Adrenal gland (tissue), 12 donors: Measurements from ENCODE around the gene GAB4. TPM values are rescaled to one million over a fixed set of nuclear protein-coding genes. Genes with fewer than 3 reads are reported as not detected.
"Not testable (repeated sequence)": the region's sequence is repeated elsewhere in the genome, so short reads cannot be mapped to it uniquely, and the experiment has no call there.

ENCODE experiments used
- DNase-seq, 7 donors: peaks; one replicate each; pipeline ENCODE4 v3.0.0-alpha.2; 2019 to 2020
- H3K27ac ChIP-seq, 5 donors: fragments of 200-600 bp; sonication (generic) in 4 of 5; 1 replicate in 3 of 5; 2 replicates in 2 of 5; pipeline versions ENCODE4 v1.5.1 to v1.8.0; 2016 to 2020; ENCODE audit warnings: mild to moderate bottlenecking in 1 of 5
- H3K27me3 ChIP-seq: fragments of 200-600 bp; 2 replicates; pipeline ENCODE4 v1.8.0; 2021
- H3K36me3 ChIP-seq, 2 donors: fragments of 200-600 bp; replicated peaks in 1 of 2; 1 replicate in 1 of 2; 2 replicates in 1 of 2; pipeline versions ENCODE4 v1.5.1 to v1.8.0; 2018 to 2022
- H3K4me1 ChIP-seq, 2 donors: fragments of 200-600 bp; replicated peaks in 1 of 2; 1 replicate in 1 of 2; 2 replicates in 1 of 2; pipeline versions ENCODE4 v1.5.1 to v1.8.0; 2018 to 2021
- H3K4me3 ChIP-seq, 4 donors: fragments of 200-600 bp; sonication (generic) in 3 of 4; one replicate each; pipeline ENCODE4 v1.5.1; 2016 to 2018
- H3K9me3 ChIP-seq, 3 donors: fragments of 200-600 bp; sonication (generic) in 1 of 3; replicated peaks in 1 of 3; 1 replicate in 2 of 3; 2 replicates in 1 of 3; pipeline versions ENCODE4 v1.5.1 to v1.8.0; 2016 to 2021
- CTCF ChIP-seq, 6 experiments: fragments of 450-650 bp in 4 of 6; fragments of 200-600 bp in 2 of 6; sonication (generic) in 1 of 6; IDR thresholded peaks; 1 replicate in 5 of 6; 2 replicates in 1 of 6; pipeline versions ENCODE4 v1.5.1 to v1.8.0; 2016 to 2021; ENCODE audit warnings: antibody characterized with exemption in 6 of 6, mild to moderate bottlenecking in 2 of 6, moderate library complexity in 1 of 6
- POLR2A ChIP-seq, 2 donors: fragments of 450-650 bp; IDR thresholded peaks; one replicate each; pipeline ENCODE4 v1.6.1; 2017; ENCODE audit warnings: antibody characterized with exemption in 2 of 2, mild to moderate bottlenecking in 2 of 2, moderate library complexity in 1 of 2
- WGBS, 4 donors: extraction: QIAGEN DNeasy Blood & Tissue Kit in 2 of 4; methylation state at CpG; one replicate each; pipeline versions ENCODE4 v1.1.5 to v1.1.7; 2013 to 2017; 5-methylcytosine and 5-hydroxymethylcytosine counted together
- intact Hi-C, 2 donors: fragments of 100-400 bp; cut with DNase I; formaldehyde crosslinking; loops; one replicate each; pipeline versions ENCODE4 v1.14.1 to v1.15.0; 2022 to 2023
- polyA plus RNA-seq, 3 donors: library from polyadenylated mRNA; stranded (reverse); fragments of 200-250 nt in 2 of 3; fragments of 350-450 nt in 1 of 3; fragmentation: Illumina TruSeq in 1 of 3; extraction: RNeasy Lipid Tissue Mini Kit (QIAGEN cat#74804) in 1 of 3; gene quantifications; one replicate each; pipeline ENCODE4 v1.2.3, GENCODE V29; 2013 to 2014
- total RNA-seq, 9 donors: library from RNA; depleted of rRNA in 4 of 9; stranded (reverse); fragments of >200 nt in 4 of 9; fragments of 120-200 nt in 1 of 9; fragmentation: NEBNext Ultra II Directional in 1 of 9; extraction: Animal tissue kit (Norgen Biotek cat#: 25700) in 1 of 9; gene quantifications; one replicate each; pipeline versions ENCODE4 v1.1.0 to v1.2.4, GENCODE V29; 2013 to 2023
- donor health status: healthy with polysubstance abuse.
- donor health status: Bipolar disorder and iron deficiency.
- donor health status: DM: yes; HTN: yes; CAD: no.
- donor health status: DM: no; HTN: no; CAD: no.
- donor health status: DM: no; HTN: no; CAD: no.
- donor health status: DM: yes; HTN: yes; CAD: no.

The GAB4 gene
- total and polyA plus RNA-seq, 12 donors = 0.03 TPM; not detected in 11

- WGBS, 4 donors = 51 to 77% (median 68%) methylated on average over 4 to 5 of the region's 5 CpGs
Measured at GRCh38 chr22:17024380-17024779, 16.4 kb upstream of the GAB4 start.

GRCh38 chr22:17015552-17015951, 7.5 kb upstream of the GAB4 start:
- H3K27ac ChIP-seq, H3K27me3 ChIP-seq, H3K9me3 ChIP-seq, H3K4me3 ChIP-seq, intact Hi-C loops, H3K36me3 ChIP-seq, DNase-seq, H3K4me1 ChIP-seq: not testable (repeated sequence)
- 73 to 82% (median 76%) methylated on average over 6 of the region's 6 CpGs for WGBS, 4 donors

More at GRCh38 chr22:17024380-17024779, 16.4 kb upstream of the GAB4 start:
- H3K4me3 ChIP-seq, H3K4me1 ChIP-seq, intact Hi-C loops, H3K27ac ChIP-seq, DNase-seq, H3K36me3 ChIP-seq, H3K27me3 ChIP-seq, H3K9me3 ChIP-seq: not testable (repeated sequence)

GRCh38 chr22:17014101-17014440, 6.0 kb upstream of the GAB4 start:
- H3K36me3 ChIP-seq, intact Hi-C loops, H3K4me3 ChIP-seq, H3K9me3 ChIP-seq, H3K27me3 ChIP-seq, H3K4me1 ChIP-seq, H3K27ac ChIP-seq, DNase-seq: not testable (repeated sequence)
- 58 to 74% (median 70%) methylated on average over 3 of the region's 3 CpGs for WGBS, 4 donors

- intact Hi-C loops = no loop called here
- no peaks in the 10 kb centered on the region for H3K9me3 ChIP-seq
- 81 to 93% (median 90%) methylated on average over 2 of the region's 2 CpGs for WGBS, 4 donors
- no peak for DNase-seq
- no peak overlapping the region for H3K27ac ChIP-seq
- no peaks in the 10 kb centered on the region for H3K4me1 ChIP-seq
- no peaks in the 10 kb centered on the region for H3K27me3 ChIP-seq
- no peak for TF ChIP-seq POLR2A (IDR thresholded peaks at IDR 0.05)
- TF ChIP-seq CTCF (IDR thresholded peaks at IDR 0.05) = no peak
- H3K4me3 ChIP-seq = no peak overlapping the region
- H3K36me3 ChIP-seq = no peaks in the 10 kb centered on the region
Measured at GRCh38 chr22:17013396-17014100, 5.5 kb upstream of the GAB4 start.

- 66 to 74% methylated on average over 4 of the region's 4 CpGs; no CpG with 5 or more reads in 2 of the 4 donors for WGBS, 4 donors
- H3K27ac ChIP-seq = no peak overlapping the region
- no peak for TF ChIP-seq CTCF (IDR thresholded peaks at IDR 0.05)
- no peak for TF ChIP-seq POLR2A (IDR thresholded peaks at IDR 0.05)
- intact Hi-C loops = no loop called here
- no peaks in the 10 kb centered on the region for H3K36me3 ChIP-seq
- no peaks in the 10 kb centered on the region for H3K4me1 ChIP-seq
- no peaks in the 10 kb centered on the region for H3K27me3 ChIP-seq
- no peaks in the 10 kb centered on the region for H3K9me3 ChIP-seq
- no peak overlapping the region for H3K4me3 ChIP-seq
- no peak for DNase-seq
Measured at GRCh38 chr22:17012267-17012666, 4.2 kb upstream of the GAB4 start.

GRCh38 chr22:17009640-17010291, 1.7 kb upstream of the GAB4 start:
- H3K4me1 ChIP-seq = no peaks in the 10 kb centered on the region
- H3K4me3 ChIP-seq = no peak overlapping the region
- DNase-seq = no peak
- intact Hi-C loops = no loop called here
- no peaks in the 10 kb centered on the region for H3K36me3 ChIP-seq
- H3K27me3 ChIP-seq = no peaks in the 10 kb centered on the region
- TF ChIP-seq POLR2A (IDR thresholded peaks at IDR 0.05) (no peak), CTCF (IDR thresholded peaks at IDR 0.05) (no peak)
- H3K9me3 ChIP-seq = no peaks in the 10 kb centered on the region
- WGBS, 4 donors = 70 to 75% (median 72%) methylated on average over 9 of the region's 9 CpGs
- H3K27ac ChIP-seq = no peak overlapping the region
